Measurements from ENCODE around the gene XRCC2.

DNA sequence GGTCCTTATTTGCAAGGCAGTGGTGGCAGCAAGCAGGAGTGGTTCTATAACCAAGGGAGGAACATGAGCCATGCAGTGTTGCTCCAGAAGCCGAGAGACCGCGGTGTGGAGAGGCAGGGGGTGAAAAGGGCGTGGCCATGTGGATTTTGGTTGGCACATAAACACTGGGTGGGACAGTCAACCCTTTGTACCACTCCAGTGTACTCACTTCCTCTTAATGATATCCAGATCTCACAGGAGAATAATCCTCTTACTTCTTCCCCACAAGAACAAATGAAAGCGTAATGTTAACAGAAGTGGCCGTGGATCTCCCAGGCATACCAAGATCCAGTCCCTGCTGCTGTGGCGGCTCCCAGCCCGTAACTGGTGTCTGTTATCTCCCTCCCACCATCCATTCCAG, 42.4 kb downstream of the XRCC2 start:
- TF ChIP-seq, protein P1, sequence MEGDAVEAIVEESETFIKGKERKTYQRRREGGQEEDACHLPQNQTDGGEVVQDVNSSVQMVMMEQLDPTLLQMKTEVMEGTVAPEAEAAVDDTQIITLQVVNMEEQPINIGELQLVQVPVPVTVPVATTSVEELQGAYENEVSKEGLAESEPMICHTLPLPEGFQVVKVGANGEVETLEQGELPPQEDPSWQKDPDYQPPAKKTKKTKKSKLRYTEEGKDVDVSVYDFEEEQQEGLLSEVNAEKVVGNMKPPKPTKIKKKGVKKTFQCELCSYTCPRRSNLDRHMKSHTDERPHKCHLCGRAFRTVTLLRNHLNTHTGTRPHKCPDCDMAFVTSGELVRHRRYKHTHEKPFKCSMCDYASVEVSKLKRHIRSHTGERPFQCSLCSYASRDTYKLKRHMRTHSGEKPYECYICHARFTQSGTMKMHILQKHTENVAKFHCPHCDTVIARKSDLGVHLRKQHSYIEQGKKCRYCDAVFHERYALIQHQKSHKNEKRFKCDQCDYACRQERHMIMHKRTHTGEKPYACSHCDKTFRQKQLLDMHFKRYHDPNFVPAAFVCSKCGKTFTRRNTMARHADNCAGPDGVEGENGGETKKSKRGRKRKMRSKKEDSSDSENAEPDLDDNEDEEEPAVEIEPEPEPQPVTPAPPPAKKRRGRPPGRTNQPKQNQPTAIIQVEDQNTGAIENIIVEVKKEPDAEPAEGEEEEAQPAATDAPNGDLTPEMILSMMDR (IDR thresholded peaks at IDR 0.05; ENCODE audit: insufficient read depth, low read length): no peak
- TF ChIP-seq POLR2AphosphoS5 (IDR thresholded peaks at IDR 0.05; ENCODE audit: low read depth) (no peak), GABPA (IDR thresholded peaks at IDR 0.05; ENCODE audit: low read depth) (no peak), SPI1 (IDR thresholded peaks at IDR 0.05; ENCODE audit: borderline replicate concordance, low read depth) (peak; percentile 54; the same call in 1 of the 2 replicates)
- TF ChIP-seq, protein P2, sequence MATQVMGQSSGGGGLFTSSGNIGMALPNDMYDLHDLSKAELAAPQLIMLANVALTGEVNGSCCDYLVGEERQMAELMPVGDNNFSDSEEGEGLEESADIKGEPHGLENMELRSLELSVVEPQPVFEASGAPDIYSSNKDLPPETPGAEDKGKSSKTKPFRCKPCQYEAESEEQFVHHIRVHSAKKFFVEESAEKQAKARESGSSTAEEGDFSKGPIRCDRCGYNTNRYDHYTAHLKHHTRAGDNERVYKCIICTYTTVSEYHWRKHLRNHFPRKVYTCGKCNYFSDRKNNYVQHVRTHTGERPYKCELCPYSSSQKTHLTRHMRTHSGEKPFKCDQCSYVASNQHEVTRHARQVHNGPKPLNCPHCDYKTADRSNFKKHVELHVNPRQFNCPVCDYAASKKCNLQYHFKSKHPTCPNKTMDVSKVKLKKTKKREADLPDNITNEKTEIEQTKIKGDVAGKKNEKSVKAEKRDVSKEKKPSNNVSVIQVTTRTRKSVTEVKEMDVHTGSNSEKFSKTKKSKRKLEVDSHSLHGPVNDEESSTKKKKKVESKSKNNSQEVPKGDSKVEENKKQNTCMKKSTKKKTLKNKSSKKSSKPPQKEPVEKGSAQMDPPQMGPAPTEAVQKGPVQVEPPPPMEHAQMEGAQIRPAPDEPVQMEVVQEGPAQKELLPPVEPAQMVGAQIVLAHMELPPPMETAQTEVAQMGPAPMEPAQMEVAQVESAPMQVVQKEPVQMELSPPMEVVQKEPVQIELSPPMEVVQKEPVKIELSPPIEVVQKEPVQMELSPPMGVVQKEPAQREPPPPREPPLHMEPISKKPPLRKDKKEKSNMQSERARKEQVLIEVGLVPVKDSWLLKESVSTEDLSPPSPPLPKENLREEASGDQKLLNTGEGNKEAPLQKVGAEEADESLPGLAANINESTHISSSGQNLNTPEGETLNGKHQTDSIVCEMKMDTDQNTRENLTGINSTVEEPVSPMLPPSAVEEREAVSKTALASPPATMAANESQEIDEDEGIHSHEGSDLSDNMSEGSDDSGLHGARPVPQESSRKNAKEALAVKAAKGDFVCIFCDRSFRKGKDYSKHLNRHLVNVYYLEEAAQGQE (IDR thresholded peaks at IDR 0.05; ENCODE audit: insufficient replicate concordance, low read depth): no peak

Data from HL-60 (cell line).